HL-60 (cell line): Measurements from ENCODE around the gene SAFB.

Experiments
- DNase-seq, 2 experiments: peaks; one replicate each; pipeline ENCODE4 v3.0.0-alpha.2; 2010 to 2020; ENCODE audit warnings: low read depth in 1 of 2, low spot score in 1 of 2
- H3K27ac ChIP-seq: fragments of 250-450 bp; sonication (Bioruptor Pico); replicated peaks from 2 replicates; pipeline ENCODE4 v1.5.1; 2020; ENCODE audit warnings: mild to moderate bottlenecking, moderate library complexity
- H3K27me3 ChIP-seq: fragments of 250-450 bp; sonication (Bioruptor Pico); 2 replicates; pipeline ENCODE4 v1.5.1; 2021; ENCODE audit warnings: mild to moderate bottlenecking, moderate library complexity; ENCODE audit not compliant: insufficient read depth, poor library complexity, severe bottlenecking
- H3K4me3 ChIP-seq: replicated peaks from 2 replicates; pipeline ENCODE4 v1.5.1; 2011; ENCODE audit warnings: mild to moderate bottlenecking, control low read depth, low read length; ENCODE audit not compliant: insufficient read depth
- GABPA ChIP-seq: IDR thresholded peaks from 2 replicates; pipeline ENCODE4 v1.6.1; 2012; ENCODE audit warnings: low read depth
- POLR2AphosphoS5 ChIP-seq: IDR thresholded peaks from 2 replicates; pipeline ENCODE4 v1.6.1; 2012; ENCODE audit warnings: low read depth
- SPI1 ChIP-seq: IDR thresholded peaks from 2 replicates; pipeline ENCODE4 v1.6.1; 2012; ENCODE audit warnings: low read depth, mild to moderate bottlenecking, borderline replicate concordance
- TF ChIP-seq, protein P1 (sequence below): IDR thresholded peaks from 2 replicates; pipeline ENCODE4 v1.6.1; 2012; ENCODE audit warnings: low read depth; ENCODE audit not compliant: insufficient replicate concordance
- TF ChIP-seq, protein P2 (sequence below): IDR thresholded peaks from one replicate; pipeline ENCODE4 v1.5.1; 2011; ENCODE audit warnings: low read length, control low read depth, inconsistent platforms; ENCODE audit not compliant: insufficient read depth

Gene SAFB

DNA sequence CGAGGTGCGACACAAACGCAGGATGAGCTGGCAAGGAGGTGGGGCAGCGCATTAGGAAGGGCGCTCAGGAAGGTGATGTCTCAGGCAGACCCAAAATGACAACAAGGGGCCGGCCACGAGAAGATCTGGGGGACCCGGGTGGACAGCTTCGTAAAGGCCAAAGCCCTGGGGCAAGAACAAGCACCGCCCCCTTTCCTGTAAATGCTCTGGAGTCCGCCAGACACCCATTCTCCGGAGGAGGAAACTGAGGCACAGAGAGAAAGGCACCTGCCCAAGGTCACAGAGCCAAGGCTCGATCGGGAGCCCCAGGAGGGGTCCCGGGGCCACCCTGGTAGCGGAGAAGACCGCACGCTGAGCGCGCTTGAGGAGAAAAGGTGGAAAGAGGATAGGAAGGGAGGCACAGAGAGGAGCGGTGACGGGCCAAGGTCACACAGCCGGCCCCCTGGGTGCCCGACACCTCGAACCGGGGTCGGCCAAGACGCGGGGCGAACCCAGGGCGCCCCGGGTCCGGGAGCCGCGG is 878 bp upstream of the SAFB start:
- peak overlapping the region; percentile 96 for H3K27ac ChIP-seq
- TF ChIP-seq GABPA, result no peak
- TF ChIP-seq, protein P1, sequence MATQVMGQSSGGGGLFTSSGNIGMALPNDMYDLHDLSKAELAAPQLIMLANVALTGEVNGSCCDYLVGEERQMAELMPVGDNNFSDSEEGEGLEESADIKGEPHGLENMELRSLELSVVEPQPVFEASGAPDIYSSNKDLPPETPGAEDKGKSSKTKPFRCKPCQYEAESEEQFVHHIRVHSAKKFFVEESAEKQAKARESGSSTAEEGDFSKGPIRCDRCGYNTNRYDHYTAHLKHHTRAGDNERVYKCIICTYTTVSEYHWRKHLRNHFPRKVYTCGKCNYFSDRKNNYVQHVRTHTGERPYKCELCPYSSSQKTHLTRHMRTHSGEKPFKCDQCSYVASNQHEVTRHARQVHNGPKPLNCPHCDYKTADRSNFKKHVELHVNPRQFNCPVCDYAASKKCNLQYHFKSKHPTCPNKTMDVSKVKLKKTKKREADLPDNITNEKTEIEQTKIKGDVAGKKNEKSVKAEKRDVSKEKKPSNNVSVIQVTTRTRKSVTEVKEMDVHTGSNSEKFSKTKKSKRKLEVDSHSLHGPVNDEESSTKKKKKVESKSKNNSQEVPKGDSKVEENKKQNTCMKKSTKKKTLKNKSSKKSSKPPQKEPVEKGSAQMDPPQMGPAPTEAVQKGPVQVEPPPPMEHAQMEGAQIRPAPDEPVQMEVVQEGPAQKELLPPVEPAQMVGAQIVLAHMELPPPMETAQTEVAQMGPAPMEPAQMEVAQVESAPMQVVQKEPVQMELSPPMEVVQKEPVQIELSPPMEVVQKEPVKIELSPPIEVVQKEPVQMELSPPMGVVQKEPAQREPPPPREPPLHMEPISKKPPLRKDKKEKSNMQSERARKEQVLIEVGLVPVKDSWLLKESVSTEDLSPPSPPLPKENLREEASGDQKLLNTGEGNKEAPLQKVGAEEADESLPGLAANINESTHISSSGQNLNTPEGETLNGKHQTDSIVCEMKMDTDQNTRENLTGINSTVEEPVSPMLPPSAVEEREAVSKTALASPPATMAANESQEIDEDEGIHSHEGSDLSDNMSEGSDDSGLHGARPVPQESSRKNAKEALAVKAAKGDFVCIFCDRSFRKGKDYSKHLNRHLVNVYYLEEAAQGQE, result no peak
- TF ChIP-seq POLR2AphosphoS5, result no peak
- TF ChIP-seq, protein P2, sequence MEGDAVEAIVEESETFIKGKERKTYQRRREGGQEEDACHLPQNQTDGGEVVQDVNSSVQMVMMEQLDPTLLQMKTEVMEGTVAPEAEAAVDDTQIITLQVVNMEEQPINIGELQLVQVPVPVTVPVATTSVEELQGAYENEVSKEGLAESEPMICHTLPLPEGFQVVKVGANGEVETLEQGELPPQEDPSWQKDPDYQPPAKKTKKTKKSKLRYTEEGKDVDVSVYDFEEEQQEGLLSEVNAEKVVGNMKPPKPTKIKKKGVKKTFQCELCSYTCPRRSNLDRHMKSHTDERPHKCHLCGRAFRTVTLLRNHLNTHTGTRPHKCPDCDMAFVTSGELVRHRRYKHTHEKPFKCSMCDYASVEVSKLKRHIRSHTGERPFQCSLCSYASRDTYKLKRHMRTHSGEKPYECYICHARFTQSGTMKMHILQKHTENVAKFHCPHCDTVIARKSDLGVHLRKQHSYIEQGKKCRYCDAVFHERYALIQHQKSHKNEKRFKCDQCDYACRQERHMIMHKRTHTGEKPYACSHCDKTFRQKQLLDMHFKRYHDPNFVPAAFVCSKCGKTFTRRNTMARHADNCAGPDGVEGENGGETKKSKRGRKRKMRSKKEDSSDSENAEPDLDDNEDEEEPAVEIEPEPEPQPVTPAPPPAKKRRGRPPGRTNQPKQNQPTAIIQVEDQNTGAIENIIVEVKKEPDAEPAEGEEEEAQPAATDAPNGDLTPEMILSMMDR, result no peak
- no peak for TF ChIP-seq SPI1
- H3K27me3 ChIP-seq, result no peaks in the 10 kb centered on the region
- H3K4me3 ChIP-seq, result peak overlapping the region; percentile 82
- no peak for DNase-seq

DNA sequence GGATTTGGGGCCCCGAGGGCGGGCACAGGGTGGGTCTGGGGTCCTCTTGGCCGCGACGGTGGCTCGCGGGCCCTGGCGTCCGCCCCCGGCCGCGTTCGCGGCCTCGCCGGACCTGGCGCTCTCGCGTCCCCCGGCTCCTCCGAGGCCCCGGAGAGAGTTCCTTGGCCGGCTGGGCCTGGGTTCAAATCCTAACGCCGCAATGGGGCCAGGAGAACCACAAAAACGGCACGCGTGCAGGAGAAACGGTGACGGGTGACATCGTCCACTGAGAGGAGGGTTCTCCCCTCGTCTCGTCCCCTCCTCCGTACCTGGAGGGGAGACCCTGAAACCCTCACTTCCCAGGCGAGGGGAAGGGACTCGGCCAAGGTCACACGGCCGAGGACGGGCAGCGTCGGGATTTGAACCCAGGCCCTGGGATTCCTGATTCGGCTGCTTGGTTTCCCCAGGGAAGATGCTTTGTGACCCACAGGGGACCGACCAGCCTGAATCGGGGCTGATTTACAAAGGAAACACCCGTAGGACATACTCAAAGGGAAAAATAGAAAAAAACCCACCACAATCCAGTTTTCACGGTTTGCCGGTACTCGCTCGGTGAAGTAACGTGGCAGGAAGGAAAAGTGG is 624 bp downstream of the SAFB start:
- H3K4me3 ChIP-seq, result peak overlapping the region; percentile 94
- TF ChIP-seq, protein P1, result no peak
- TF ChIP-seq GABPA (no peak), POLR2AphosphoS5 (no peak), SPI1 (no peak)
- TF ChIP-seq, protein P2, result no peak
- DNase-seq, result no peak
- H3K27ac ChIP-seq, result peak overlapping the region; percentile 96
- H3K27me3 ChIP-seq, result no peaks in the 10 kb centered on the region

DNA sequence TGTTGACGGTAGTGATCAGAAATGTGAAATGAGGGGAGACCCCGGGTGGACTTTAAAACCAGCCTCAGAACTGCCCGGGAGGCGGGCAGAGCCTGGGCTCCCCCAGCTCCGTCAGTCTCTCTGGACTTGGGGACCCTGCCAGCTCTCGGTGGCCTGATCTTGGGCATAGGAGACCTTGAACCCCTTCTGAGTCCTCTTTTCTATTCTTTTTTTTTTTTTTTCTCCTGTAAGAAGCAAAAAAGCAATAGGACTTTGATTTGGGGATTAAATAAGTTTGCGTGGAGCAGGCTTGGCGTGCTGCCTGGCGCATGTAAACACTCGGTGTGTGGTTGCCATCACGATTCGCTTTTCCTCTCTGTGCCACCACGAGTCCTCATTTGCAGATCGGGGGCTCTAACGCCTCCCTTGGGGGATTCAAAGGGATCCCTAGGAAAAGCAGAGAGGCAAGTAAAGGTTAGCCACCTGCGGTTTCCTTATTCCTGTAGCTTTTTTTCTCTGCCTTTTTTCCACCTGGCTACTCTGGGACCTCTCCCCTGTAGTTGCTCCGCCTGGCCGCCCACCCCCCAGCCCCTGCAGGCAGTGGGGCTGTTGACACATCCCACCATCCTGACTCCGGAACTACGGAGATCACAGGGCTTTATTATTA is 1.3 kb downstream of the SAFB start:
- TF ChIP-seq, protein P1, result no peak
- no peak for TF ChIP-seq POLR2AphosphoS5
- TF ChIP-seq SPI1, result no peak
- TF ChIP-seq, protein P2, result no peak
- TF ChIP-seq GABPA, result no peak
- DNase-seq, result no peak
- peak overlapping the region; percentile 94 for H3K4me3 ChIP-seq
- peak overlapping the region; percentile 96 for H3K27ac ChIP-seq
- H3K27me3 ChIP-seq, result no peaks in the 10 kb centered on the region
